COR-L47 (cell line): ENCODE data around the gene FAM118A.
"Not testable (repeated sequence)": the region's sequence is repeated elsewhere in the genome, so short reads cannot be mapped to it uniquely, and the experiment has no call there.

Experiments
- DNase-seq: peaks from one replicate; lab custom pipeline; 2025; lab: John Stamatoyannopoulos, UW

Gene FAM118A

GRCh38 chr22:45310331-45310976, 720 bp downstream of the FAM118A start:
- no peak for DNase-seq

GRCh38 chr22:45310977-45311531, 1.3 kb downstream of the FAM118A start:
- no peak for DNase-seq

- DNase-seq: no peak
Observed at GRCh38 chr22:45312415-45312814, 2.7 kb downstream of the FAM118A start.

- DNase-seq: no peak
Observed at GRCh38 chr22:45312856-45313255, 3.1 kb downstream of the FAM118A start.

GRCh38 chr22:45314054-45314721, 4.5 kb downstream of the FAM118A start:
- no peak for DNase-seq

GRCh38 chr22:45314786-45315185, 5.1 kb downstream of the FAM118A start:
- no peak for DNase-seq

- no peak for DNase-seq
Observed at GRCh38 chr22:45316796-45317526, 7.2 kb downstream of the FAM118A start.

- DNase-seq: peak; percentile 41
Observed at GRCh38 chr22:45317551-45318167, 7.9 kb downstream of the FAM118A start.

- peak; percentile 88 for DNase-seq
Observed at GRCh38 chr22:45318168-45318557, 8.4 kb downstream of the FAM118A start.

- DNase-seq: no peak
Observed at GRCh38 chr22:45318558-45319323, 9.0 kb downstream of the FAM118A start.

GRCh38 chr22:45319324-45319685, 9.6 kb downstream of the FAM118A start:
- DNase-seq: no peak

- no peak for DNase-seq
Observed at GRCh38 chr22:45320357-45320976, 10.7 kb downstream of the FAM118A start.

- no peak for DNase-seq
Observed at GRCh38 chr22:45321827-45322226, 12.1 kb downstream of the FAM118A start.

- DNase-seq: no peak
Observed at GRCh38 chr22:45322873-45323525, 13.3 kb downstream of the FAM118A start.

- DNase-seq: no peak
Observed at GRCh38 chr22:45323695-45324094, 14.0 kb downstream of the FAM118A start.

- no peak for DNase-seq
Observed at GRCh38 chr22:45324311-45324711, 14.6 kb downstream of the FAM118A start.

- not testable (repeated sequence) for DNase-seq
Observed at GRCh38 chr22:45328261-45328660, 18.5 kb downstream of the FAM118A start.

- peak; percentile 53 for DNase-seq
Observed at GRCh38 chr22:45328822-45329529, 19.2 kb downstream of the FAM118A start.

GRCh38 chr22:45329530-45329936, 19.8 kb downstream of the FAM118A start:
- DNase-seq: peak; percentile 92

GRCh38 chr22:45330548-45330947, 20.8 kb downstream of the FAM118A start:
- DNase-seq: no peak
